GM23338 (cell line): ENCODE results near the gene SLC23A1. TPM values are rescaled to one million over a fixed set of nuclear protein-coding genes. Genes with fewer than 3 reads are reported as not detected.

Experiments
- ATAC-seq: fragments of 200-7000 bp; cut with Tn5 transposase; 3 replicates; pipeline ENCODE4 v1.9.1; 2020
- DNase-seq: peaks from one replicate; pipeline ENCODE4 v3.0.0-alpha.2; 2015; ENCODE audit warnings: low spot score
- H2AFZ ChIP-seq: fragments of 200-600 bp; sonication (generic); 2 replicates; pipeline ENCODE4 v1.8.0; 2016; ENCODE audit warnings: antibody characterized with exemption, mild to moderate bottlenecking, moderate library complexity
- H3F3A ChIP-seq: fragments of 200-600 bp; sonication (generic); replicated peaks from 2 replicates; pipeline ENCODE4 v1.8.0; 2017; ENCODE audit warnings: antibody characterized with exemption, mixed run types, low read depth
- H3K27ac ChIP-seq: fragments of 200-600 bp; sonication (generic); 2 replicates; pipeline ENCODE4 v1.6.1; 2016; ENCODE audit warnings: low read depth
- H3K27me3 ChIP-seq: fragments of 200-600 bp; sonication (generic); 2 replicates; pipeline ENCODE4 v1.8.0; 2016; ENCODE audit warnings: mild to moderate bottlenecking, mixed run types, moderate library complexity; ENCODE audit not compliant: insufficient read depth
- H3K36me3 ChIP-seq: fragments of 200-600 bp; sonication (generic); 2 replicates; pipeline ENCODE4 v1.8.0; 2016; ENCODE audit warnings: mild to moderate bottlenecking; ENCODE audit not compliant: insufficient read depth
- H3K4me1 ChIP-seq: fragments of 200-600 bp; sonication (generic); 2 replicates; pipeline ENCODE4 v1.8.0; 2016; ENCODE audit warnings: mild to moderate bottlenecking, moderate library complexity; ENCODE audit not compliant: insufficient read depth
- H3K4me2 ChIP-seq: fragments of 200-600 bp; sonication (generic); 2 replicates; pipeline ENCODE4 v1.7.1; 2017; ENCODE audit warnings: mixed run types
- H3K4me3 ChIP-seq: fragments of 200-600 bp; sonication (generic); 2 replicates; pipeline ENCODE4 v1.6.1; 2016; ENCODE audit warnings: mixed run types
- H3K79me2 ChIP-seq: fragments of 200-600 bp; sonication (generic); replicated peaks from 2 replicates; pipeline ENCODE4 v1.8.0; 2017; ENCODE audit warnings: mild to moderate bottlenecking; ENCODE audit not compliant: insufficient read depth
- H3K9me2 ChIP-seq: fragments of 200-600 bp; sonication (generic); 2 replicates; pipeline ENCODE4 v1.8.0; 2017; ENCODE audit not compliant: insufficient read depth
- H4K20me1 ChIP-seq: fragments of 200-600 bp; sonication (generic); replicated peaks from 2 replicates; pipeline ENCODE4 v1.8.0; 2017; ENCODE audit warnings: mild to moderate bottlenecking; ENCODE audit not compliant: insufficient read depth
- H3K27ac Mint-ChIP-seq: 2 replicates; pipeline ENCODE4 v1.8.0; 2020; ENCODE audit warnings: inconsistent platforms, mild to moderate bottlenecking, moderate library complexity, mixed read lengths
- H3K27me3 Mint-ChIP-seq: 3 replicates; pipeline ENCODE4 v1.8.0; 2022; ENCODE audit warnings: low read depth, mild to moderate bottlenecking, moderate library complexity, mixed read lengths, inconsistent platforms; ENCODE audit not compliant: insufficient read depth, poor library complexity
- H3K36me3 Mint-ChIP-seq: 3 replicates; pipeline ENCODE4 v1.8.0; 2021; ENCODE audit warnings: low read depth, mild to moderate bottlenecking, inconsistent platforms, moderate library complexity, mixed read lengths
- H3K4me1 Mint-ChIP-seq: 3 replicates; pipeline ENCODE4 v1.8.0; 2020; ENCODE audit warnings: mild to moderate bottlenecking, inconsistent platforms, mixed read lengths
- H3K4me3 Mint-ChIP-seq: 3 replicates; pipeline ENCODE4 v1.8.0; 2021; ENCODE audit warnings: moderate library complexity, mild to moderate bottlenecking, inconsistent platforms, mixed read lengths
- H3K9me3 Mint-ChIP-seq: 3 replicates; pipeline ENCODE4 v1.8.0; 2020; ENCODE audit warnings: moderate library complexity, mild to moderate bottlenecking, inconsistent platforms, mixed read lengths
- CREB1 ChIP-seq: fragments of 250-450 bp; sonication (Bioruptor Pico); IDR thresholded peaks from 2 replicates; pipeline ENCODE4 v1.5.0; 2020; ENCODE audit warnings: low read depth, mild to moderate bottlenecking, moderate library complexity
- EZH2 ChIP-seq: fragments of 200-600 bp; sonication (generic); IDR thresholded peaks from one replicate; pipeline ENCODE4 v1.8.0; 2017; ENCODE audit warnings: antibody characterized with exemption, mild to moderate bottlenecking, low read depth; ENCODE audit not compliant: unreplicated experiment
- EZH2phosphoT487 ChIP-seq: fragments of 200-600 bp; sonication (generic); IDR thresholded peaks from one replicate; pipeline ENCODE4 v1.8.1; 2018; ENCODE audit warnings: antibody characterized with exemption; ENCODE audit not compliant: unreplicated experiment
- JUNB ChIP-seq: IDR thresholded peaks from one replicate; pipeline ENCODE4 v1.6.1; 2016; ENCODE audit warnings: antibody characterized with exemption; ENCODE audit not compliant: unreplicated experiment
- NANOG ChIP-seq: IDR thresholded peaks from 2 replicates; pipeline ENCODE4 v1.6.1; 2016; ENCODE audit warnings: antibody characterized with exemption, borderline replicate concordance
- POLR2AphosphoS5 ChIP-seq: IDR thresholded peaks from 2 replicates; pipeline ENCODE4 v1.6.1; 2016; ENCODE audit warnings: antibody characterized with exemption, low read depth
- REST ChIP-seq: IDR thresholded peaks from one replicate; pipeline ENCODE4 v1.6.1; 2018; ENCODE audit warnings: antibody characterized with exemption; ENCODE audit not compliant: unreplicated experiment
- STAT1 ChIP-seq: IDR thresholded peaks from one replicate; pipeline ENCODE4 v1.6.1; 2016; ENCODE audit warnings: antibody characterized with exemption; ENCODE audit not compliant: unreplicated experiment
- ZNF114 ChIP-seq: fragments of 250-450 bp; sonication (Bioruptor Pico); IDR thresholded peaks from 2 replicates; pipeline ENCODE4 v1.5.0; 2020; ENCODE audit warnings: mild to moderate bottlenecking, moderate library complexity
- ZNF331 ChIP-seq: fragments of 250-450 bp; sonication (Bioruptor Pico); IDR thresholded peaks from 2 replicates; pipeline ENCODE4 v1.5.0; 2020; ENCODE audit warnings: low read depth, mild to moderate bottlenecking, moderate library complexity
- ZNF462 ChIP-seq: fragments of 250-450 bp; sonication (Bioruptor Pico); IDR thresholded peaks from 2 replicates; pipeline ENCODE4 v1.5.0; 2020; ENCODE audit warnings: mild to moderate bottlenecking, moderate library complexity
- polyA plus RNA-seq: library from polyadenylated mRNA; unstranded; fragments of >200 nt; fragmentation: Nextera tagmentation; extraction: Ambion mirVana; gene quantifications from 2 replicates; pipeline ENCODE4 v1.2.1, GENCODE V29; 2016
- total RNA-seq: library from RNA; depleted of rRNA; stranded (reverse); fragments of >200 nt; shearing (Covaris generic); gene quantifications from 2 replicates; pipeline ENCODE4 v1.2.3, GENCODE V29; 2014
- TF ChIP-seq, protein P1 (sequence below), 2 experiments: fragments of 200-600 bp in 1 of 2; sonication (generic) in 1 of 2; conservative IDR thresholded peaks; 2 replicates each; pipeline versions ENCODE4 v1.5.1 to v1.6.1; 2016 to 2017; ENCODE audit warnings: antibody characterized with exemption in 2 of 2, low read depth in 2 of 2, mild to moderate bottlenecking in 2 of 2, moderate library complexity in 1 of 2
- TF ChIP-seq, protein P2 (sequence below): IDR thresholded peaks from 2 replicates; pipeline ENCODE4 v1.6.1; 2016; ENCODE audit warnings: antibody characterized with exemption

Gene SLC23A1
- total and polyA plus RNA-seq, 2 experiments from 2014 or later, result 0.29 TPM; not detected in 1

DNA sequence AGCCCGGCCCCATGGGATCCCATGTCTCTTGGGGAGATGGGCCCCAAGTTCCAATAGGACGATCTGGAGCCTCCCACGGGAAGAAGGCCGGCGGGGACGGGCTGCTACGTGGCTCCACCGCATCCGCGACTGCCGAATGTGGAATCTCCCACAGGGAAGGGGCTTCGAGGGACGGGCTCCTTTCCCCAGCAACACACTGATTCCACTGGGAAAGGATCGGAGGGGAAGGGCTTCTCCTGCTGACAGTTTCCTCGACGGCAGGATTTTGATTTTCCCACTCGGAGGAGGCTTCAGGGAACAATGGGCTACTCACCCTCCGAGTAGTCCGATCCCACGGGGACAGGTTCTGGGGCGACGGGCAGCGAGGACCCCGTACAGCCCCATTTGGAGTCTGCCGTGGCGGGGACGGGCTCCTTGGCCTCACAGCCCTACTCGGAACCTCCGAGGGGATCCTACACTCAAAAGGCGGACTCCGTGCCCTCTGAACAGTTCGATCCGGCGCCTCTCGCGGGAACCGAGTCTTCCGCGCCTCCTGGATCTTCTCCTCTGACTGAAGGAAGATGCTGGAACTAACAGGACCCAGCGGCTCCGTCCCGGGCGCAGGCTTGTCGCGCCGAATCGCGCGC is 10.5 kb upstream of the SLC23A1 start:
- Histone ChIP-seq H3K4me1 (peaks cover 9% of the 10 kb centered on the region), H4K20me1 (no peaks in the 10 kb centered on the region), H3K36me3 (no peaks in the 10 kb centered on the region), H3K4me2 (peak overlapping the region; percentile 96), H3K4me3 (peak overlapping the region; percentile 81), H2AFZ (peak overlapping the region; percentile 98), H3K9me2 (no peaks in the 10 kb centered on the region), H3K27me3 (peaks cover 44% of the 10 kb centered on the region), H3F3A (peaks cover 25% of the 10 kb centered on the region), H3K79me2 (no peaks in the 10 kb centered on the region), H3K27ac (no peak overlapping the region)
- peak; percentile 60 for DNase-seq
- H3K27me3 Mint-ChIP-seq, result peaks cover 49% of the 10 kb centered on the region
- H3K4me1 Mint-ChIP-seq, result peaks cover 32% of the 10 kb centered on the region
- peaks cover 4% of the 10 kb centered on the region; the same call in 2 of the 3 replicates for H3K36me3 Mint-ChIP-seq
- no peak overlapping the region for H3K27ac Mint-ChIP-seq
- no peaks in the 10 kb centered on the region for H3K9me3 Mint-ChIP-seq
- ATAC-seq, result peak; percentile 1
- peak overlapping the region; percentile 86 for H3K4me3 Mint-ChIP-seq
- TF ChIP-seq, protein P1, sequence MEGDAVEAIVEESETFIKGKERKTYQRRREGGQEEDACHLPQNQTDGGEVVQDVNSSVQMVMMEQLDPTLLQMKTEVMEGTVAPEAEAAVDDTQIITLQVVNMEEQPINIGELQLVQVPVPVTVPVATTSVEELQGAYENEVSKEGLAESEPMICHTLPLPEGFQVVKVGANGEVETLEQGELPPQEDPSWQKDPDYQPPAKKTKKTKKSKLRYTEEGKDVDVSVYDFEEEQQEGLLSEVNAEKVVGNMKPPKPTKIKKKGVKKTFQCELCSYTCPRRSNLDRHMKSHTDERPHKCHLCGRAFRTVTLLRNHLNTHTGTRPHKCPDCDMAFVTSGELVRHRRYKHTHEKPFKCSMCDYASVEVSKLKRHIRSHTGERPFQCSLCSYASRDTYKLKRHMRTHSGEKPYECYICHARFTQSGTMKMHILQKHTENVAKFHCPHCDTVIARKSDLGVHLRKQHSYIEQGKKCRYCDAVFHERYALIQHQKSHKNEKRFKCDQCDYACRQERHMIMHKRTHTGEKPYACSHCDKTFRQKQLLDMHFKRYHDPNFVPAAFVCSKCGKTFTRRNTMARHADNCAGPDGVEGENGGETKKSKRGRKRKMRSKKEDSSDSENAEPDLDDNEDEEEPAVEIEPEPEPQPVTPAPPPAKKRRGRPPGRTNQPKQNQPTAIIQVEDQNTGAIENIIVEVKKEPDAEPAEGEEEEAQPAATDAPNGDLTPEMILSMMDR (conservative IDR thresholded peaks at IDR 0.05; ENCODE audit: low read depth in 2 of 2), result no peak
- no peak for TF ChIP-seq STAT1
- TF ChIP-seq ZNF331 (CRISPR knock-in tag), result no peak
- TF ChIP-seq ZNF462, result no peak
- TF ChIP-seq EZH2phosphoT487, result no peak
- TF ChIP-seq, protein P2, sequence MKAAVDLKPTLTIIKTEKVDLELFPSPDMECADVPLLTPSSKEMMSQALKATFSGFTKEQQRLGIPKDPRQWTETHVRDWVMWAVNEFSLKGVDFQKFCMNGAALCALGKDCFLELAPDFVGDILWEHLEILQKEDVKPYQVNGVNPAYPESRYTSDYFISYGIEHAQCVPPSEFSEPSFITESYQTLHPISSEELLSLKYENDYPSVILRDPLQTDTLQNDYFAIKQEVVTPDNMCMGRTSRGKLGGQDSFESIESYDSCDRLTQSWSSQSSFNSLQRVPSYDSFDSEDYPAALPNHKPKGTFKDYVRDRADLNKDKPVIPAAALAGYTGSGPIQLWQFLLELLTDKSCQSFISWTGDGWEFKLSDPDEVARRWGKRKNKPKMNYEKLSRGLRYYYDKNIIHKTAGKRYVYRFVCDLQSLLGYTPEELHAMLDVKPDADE, result no peak
- no peak for TF ChIP-seq ZNF114 (CRISPR knock-in tag)
- TF ChIP-seq JUNB, result no peak
- no peak for TF ChIP-seq POLR2AphosphoS5
- TF ChIP-seq EZH2, result no peak
- no peak for TF ChIP-seq NANOG
- no peak for TF ChIP-seq REST
- TF ChIP-seq CREB1 (CRISPR knock-in tag), result no peak
